Mesothelial cell of epicardium (in vitro differentiated cells): ENCODE measurements around the gene LRRC57. TPM values are rescaled to one million over a fixed set of nuclear protein-coding genes. Genes with fewer than 3 reads are reported as not detected.
A peak's percentile ranks its signal among the peaks of the same experiment; 100 is the strongest.

Experiments
- DNase-seq, 2 experiments: peaks; one replicate each; pipeline ENCODE4 v3.0.0; 2021; ENCODE audit warnings: low spot score in 2 of 2; ENCODE audit not compliant: unreplicated experiment in 2 of 2
- H3K27ac Mint-ChIP-seq: 2 replicates; pipeline ENCODE4 v1.8.0; 2021; ENCODE audit warnings: mixed read lengths
- H3K27me3 Mint-ChIP-seq: 2 replicates; pipeline ENCODE4 v1.8.0; 2021; ENCODE audit warnings: low read depth, mixed read lengths
- H3K36me3 Mint-ChIP-seq: 2 replicates; pipeline ENCODE4 v1.8.0; 2021; ENCODE audit warnings: mixed read lengths
- H3K4me1 Mint-ChIP-seq: 2 replicates; pipeline ENCODE4 v1.8.0; 2021; ENCODE audit warnings: mixed read lengths
- H3K4me3 Mint-ChIP-seq: 2 replicates; pipeline ENCODE4 v1.8.0; 2021; ENCODE audit warnings: mild to moderate bottlenecking, moderate library complexity, mixed read lengths
- H3K9me3 Mint-ChIP-seq: 2 replicates; pipeline ENCODE4 v1.8.0; 2021; ENCODE audit warnings: mixed read lengths
- CTCF ChIP-seq: fragments of 200-600 bp; sonication (generic); IDR thresholded peaks from one replicate; pipeline ENCODE4 v1.5.0; 2021; ENCODE audit warnings: antibody characterized with exemption; ENCODE audit not compliant: unreplicated experiment
- total RNA-seq: library from RNA; stranded (reverse); gene quantifications from 3 replicates; pipeline ENCODE4 v1.2.1, GENCODE V29; 2021

Gene LRRC57
- total RNA-seq, 1 donor from 2014 or later = 27.9 TPM

- peak overlapping the region; percentile 39 for H3K27ac Mint-ChIP-seq
- H3K36me3 Mint-ChIP-seq = no peaks in the 10 kb centered on the region
- peak overlapping the region; percentile 1 for H3K4me3 Mint-ChIP-seq
- no peak for TF ChIP-seq CTCF
- DNase-seq = no peak
- H3K4me1 Mint-ChIP-seq = peaks cover 38% of the 10 kb centered on the region
- no peaks in the 10 kb centered on the region for H3K27me3 Mint-ChIP-seq
- H3K9me3 Mint-ChIP-seq = no peaks in the 10 kb centered on the region
These were observed 54.9 kb downstream of the LRRC57 start for GRCh38 chr15:42493679-42494078.

- Mint-ChIP-seq H3K27me3 (no peaks in the 10 kb centered on the region), H3K36me3 (peaks cover 2% of the 10 kb centered on the region), H3K9me3 (no peaks in the 10 kb centered on the region), H3K4me1 (peaks cover 34% of the 10 kb centered on the region), H3K4me3 (peak overlapping the region; percentile 95), H3K27ac (peak overlapping the region; percentile 99)
- no peak for TF ChIP-seq CTCF
- DNase-seq = no peak
These were observed 56.9 kb downstream of the LRRC57 start for GRCh38 chr15:42491539-42492225.

- no peak for TF ChIP-seq CTCF
- Mint-ChIP-seq H3K9me3 (no peaks in the 10 kb centered on the region), H3K27ac (peak within 1 kb of the TSS; percentile 99)
These were observed 57.7 kb downstream of the LRRC57 start, which contains the start of gene ZNF106 for GRCh38 chr15:42490671-42491538. ZNF106 (minus strand) TSS chr15:42491141; CDS start chr15:42472289, 18,852 bp downstream.

GRCh38 chr15:42490291-42490670 lies 58.3 kb downstream of the LRRC57 start:
- Mint-ChIP-seq H3K27ac (peak overlapping the region; percentile 99), H3K27me3 (no peaks in the 10 kb centered on the region), H3K36me3 (peaks cover 2% of the 10 kb centered on the region), H3K9me3 (no peaks in the 10 kb centered on the region), H3K4me1 (peaks cover 21% of the 10 kb centered on the region), H3K4me3 (peak overlapping the region; percentile 95)
- no peak for TF ChIP-seq CTCF
- no peak for DNase-seq

More at GRCh38 chr15:42490671-42491538, 57.7 kb downstream of the LRRC57 start, which contains the start of gene ZNF106:
- Mint-ChIP-seq H3K4me3 (peak within 1 kb of the TSS; percentile 95), H3K36me3 (peaks cover 2% of the 10 kb centered on the region), H3K27me3 (no peaks in the 10 kb centered on the region), H3K4me1 (peaks cover 26% of the 10 kb centered on the region)
- DNase-seq = peak; percentile 80 to 93

Other genes starting within 250 kb of the LRRC57 start
- gene CAPN3, start 189.3 kb downstream of the LRRC57 start, total RNA-seq = 12.2 to 13.7 TPM (median 12.8 TPM) in 3 replicates
- 50.2 to 52.9 TPM (median 51.0 TPM) in 3 replicates for gene ZNF106, start 57.7 kb downstream of the LRRC57 start, total RNA-seq
- gene SNAP23, start 53.2 kb downstream of the LRRC57 start, total RNA-seq = 57.1 to 58.4 TPM (median 57.9 TPM) in 3 replicates
- gene HAUS2, start within 50 bp of the LRRC57 start, total RNA-seq = 14.9 to 17.6 TPM (median 15.3 TPM) in 3 replicates
- gene STARD9, start 26.8 kb upstream of the LRRC57 start, total RNA-seq = 7.3 to 10.0 TPM (median 8.0 TPM) in 3 replicates
- gene CDAN1, start 188.3 kb upstream of the LRRC57 start, total RNA-seq = 32.8 to 39.6 TPM (median 36.8 TPM) in 3 replicates